WTC11 (cell line): ENCODE data around the gene CDK8. TPM values are rescaled to one million over a fixed set of nuclear protein-coding genes. Genes with fewer than 3 reads are reported as not detected.

Experiments
- ATAC-seq: fragments of 200-7000 bp; cut with Tn5 transposase; 2 replicates; pipeline ENCODE4 v1.10.0; 2021; ENCODE audit warnings: mild to moderate bottlenecking, moderate library complexity
- CTCF ChIA-PET: fragments of 300-600 bp; sonication (Branson Sonifier 250); formaldehyde crosslinking; loops from one replicate; lab custom pipeline; 2021; ENCODE audit warnings: antibody characterized with exemption; lab: Charles Lee
- POLR2A ChIA-PET: fragments of 350-600 bp; sonication (Branson Sonifier 250); formaldehyde crosslinking; loops from one replicate; lab custom pipeline; 2021; ENCODE audit warnings: antibody characterized with exemption; lab: Charles Lee
- DNase-seq: peaks from one replicate; pipeline ENCODE4 v3.0.0; 2021; ENCODE audit warnings: low spot score
- H3K27ac Mint-ChIP-seq: 2 replicates; pipeline ENCODE4 v1.8.0; 2021; ENCODE audit warnings: mixed read lengths
- H3K27me3 Mint-ChIP-seq: 2 replicates; pipeline ENCODE4 v1.8.0; 2021; ENCODE audit warnings: low read depth, mild to moderate bottlenecking, moderate library complexity, mixed read lengths
- H3K36me3 Mint-ChIP-seq: 2 replicates; pipeline ENCODE4 v1.8.0; 2021; ENCODE audit warnings: mixed read lengths
- H3K4me1 Mint-ChIP-seq: 2 replicates; pipeline ENCODE4 v1.8.0; 2022; ENCODE audit warnings: mixed read lengths
- H3K4me3 Mint-ChIP-seq: 2 replicates; pipeline ENCODE4 v1.8.0; 2021; ENCODE audit warnings: mild to moderate bottlenecking, moderate library complexity, mixed read lengths
- H3K9me3 Mint-ChIP-seq: 2 replicates; pipeline ENCODE4 v1.8.0; 2021; ENCODE audit warnings: mixed read lengths
- CBFB ChIP-seq: sonication (generic); formaldehyde crosslinking; IDR thresholded peaks from 2 replicates; pipeline ENCODE4 v1.8.1; 2022; ENCODE audit warnings: mild to moderate bottlenecking, low read depth, missing genetic modification reagents
- E2F4 ChIP-seq: sonication (generic); formaldehyde crosslinking; IDR thresholded peaks from 2 replicates; pipeline ENCODE4 v1.8.1; 2022; ENCODE audit warnings: low read depth, mild to moderate bottlenecking, moderate library complexity, missing genetic modification reagents, borderline replicate concordance
- ELF4 ChIP-seq: sonication (generic); formaldehyde crosslinking; IDR thresholded peaks from 2 replicates; pipeline ENCODE4 v1.8.1; 2022; ENCODE audit warnings: low read depth, mild to moderate bottlenecking, moderate library complexity, missing genetic modification reagents
- JUN ChIP-seq: sonication (generic); formaldehyde crosslinking; IDR thresholded peaks from 2 replicates; pipeline ENCODE4 v1.8.0; 2023; ENCODE audit warnings: mild to moderate bottlenecking, missing genetic modification reagents
- KAT7 ChIP-seq: sonication (generic); formaldehyde crosslinking; IDR thresholded peaks from 2 replicates; pipeline ENCODE4 v1.8.1; 2023; ENCODE audit warnings: missing genetic modification reagents, mild to moderate bottlenecking, borderline replicate concordance
- MYBL2 ChIP-seq: sonication (generic); formaldehyde crosslinking; IDR thresholded peaks from 2 replicates; pipeline ENCODE4 v1.8.1; 2023; ENCODE audit warnings: mild to moderate bottlenecking, moderate library complexity, missing genetic modification reagents
- NR3C1 ChIP-seq: sonication (generic); formaldehyde crosslinking; conservative IDR thresholded peaks from 2 replicates; pipeline ENCODE4 v1.8.1; 2023; ENCODE audit warnings: low read depth, mild to moderate bottlenecking, missing genetic modification reagents
- RORB ChIP-seq: fragments of 250-450 bp; sonication (Bioruptor Pico); IDR thresholded peaks from 2 replicates; pipeline ENCODE4 v1.9.0; 2021; ENCODE audit warnings: mild to moderate bottlenecking
- SP1 ChIP-seq: sonication (generic); formaldehyde crosslinking; conservative IDR thresholded peaks from 2 replicates; pipeline ENCODE4 v1.8.1; 2022; ENCODE audit warnings: missing genetic modification reagents
- USF1 ChIP-seq: sonication (generic); formaldehyde crosslinking; IDR thresholded peaks from 2 replicates; pipeline ENCODE4 v1.8.0; 2022; ENCODE audit warnings: mild to moderate bottlenecking, missing genetic modification reagents
- ZNF317 ChIP-seq: sonication (generic); formaldehyde crosslinking; IDR thresholded peaks from 2 replicates; pipeline ENCODE4 v1.8.1; 2023; ENCODE audit warnings: low read depth, mild to moderate bottlenecking, moderate library complexity, missing genetic modification reagents, borderline replicate concordance
- ZNF532 ChIP-seq: fragments of 250-450 bp; sonication (Bioruptor Pico); IDR thresholded peaks from 2 replicates; pipeline ENCODE4 v1.9.0; 2021; ENCODE audit warnings: mild to moderate bottlenecking, borderline replicate concordance
- total RNA-seq: library from RNA; stranded (reverse); gene quantifications from 3 replicates; pipeline ENCODE4 v1.2.3, GENCODE V29; 2021
- TF ChIP-seq, protein P1 (sequence below): sonication (generic); formaldehyde crosslinking; IDR thresholded peaks from 2 replicates; pipeline ENCODE4 v1.8.0; 2022; ENCODE audit warnings: missing genetic modification reagents
- TF ChIP-seq, protein P2 (sequence below): sonication (generic); formaldehyde crosslinking; IDR thresholded peaks from 2 replicates; pipeline ENCODE4 v1.8.0; 2022; ENCODE audit warnings: mild to moderate bottlenecking, missing genetic modification reagents
- TF ChIP-seq, protein P3 (sequence below): sonication (generic); formaldehyde crosslinking; IDR thresholded peaks from 2 replicates; pipeline ENCODE4 v1.8.1; 2022; ENCODE audit warnings: mild to moderate bottlenecking, missing genetic modification reagents, moderate library complexity, borderline replicate concordance

Gene CDK8
- total RNA-seq, 1 experiment from 2014 or later = 21.4 TPM

DNA sequence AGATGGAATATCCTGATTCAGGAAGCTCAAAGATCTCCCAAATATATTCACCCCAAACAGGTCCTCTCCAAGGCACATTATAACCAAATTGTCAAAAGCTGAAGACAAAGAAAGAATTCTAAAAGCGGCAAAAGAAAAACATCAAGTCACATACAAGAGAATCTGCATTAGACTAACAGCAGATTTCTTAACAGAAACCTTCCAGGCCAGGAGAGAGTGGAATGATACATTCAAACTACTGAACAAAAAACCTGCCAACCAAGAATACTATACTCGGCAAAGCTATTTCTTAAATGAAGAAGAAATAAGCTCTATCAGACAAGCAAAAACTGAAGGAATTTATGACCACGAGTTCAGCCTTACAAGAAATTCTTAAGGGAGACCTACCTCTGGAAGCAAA is 183.0 kb downstream of the CDK8 start:
- DNase-seq = no peak
- Mint-ChIP-seq H3K4me1 (no peaks in the 10 kb centered on the region), H3K36me3 (peaks cover 26% of the 10 kb centered on the region), H3K9me3 (peaks cover 42% of the 10 kb centered on the region), H3K27ac (no peak overlapping the region), H3K4me3 (no peak overlapping the region), H3K27me3 (no peaks in the 10 kb centered on the region; the same call in none of the 2 replicates)
- POLR2A ChIA-PET = no interaction called here
- TF ChIP-seq JUN = no peak
- TF ChIP-seq RORB (CRISPR knock-in tag) = no peak
- no peak for TF ChIP-seq MYBL2 (CRISPR knock-in tag)
- TF ChIP-seq, protein P1, sequence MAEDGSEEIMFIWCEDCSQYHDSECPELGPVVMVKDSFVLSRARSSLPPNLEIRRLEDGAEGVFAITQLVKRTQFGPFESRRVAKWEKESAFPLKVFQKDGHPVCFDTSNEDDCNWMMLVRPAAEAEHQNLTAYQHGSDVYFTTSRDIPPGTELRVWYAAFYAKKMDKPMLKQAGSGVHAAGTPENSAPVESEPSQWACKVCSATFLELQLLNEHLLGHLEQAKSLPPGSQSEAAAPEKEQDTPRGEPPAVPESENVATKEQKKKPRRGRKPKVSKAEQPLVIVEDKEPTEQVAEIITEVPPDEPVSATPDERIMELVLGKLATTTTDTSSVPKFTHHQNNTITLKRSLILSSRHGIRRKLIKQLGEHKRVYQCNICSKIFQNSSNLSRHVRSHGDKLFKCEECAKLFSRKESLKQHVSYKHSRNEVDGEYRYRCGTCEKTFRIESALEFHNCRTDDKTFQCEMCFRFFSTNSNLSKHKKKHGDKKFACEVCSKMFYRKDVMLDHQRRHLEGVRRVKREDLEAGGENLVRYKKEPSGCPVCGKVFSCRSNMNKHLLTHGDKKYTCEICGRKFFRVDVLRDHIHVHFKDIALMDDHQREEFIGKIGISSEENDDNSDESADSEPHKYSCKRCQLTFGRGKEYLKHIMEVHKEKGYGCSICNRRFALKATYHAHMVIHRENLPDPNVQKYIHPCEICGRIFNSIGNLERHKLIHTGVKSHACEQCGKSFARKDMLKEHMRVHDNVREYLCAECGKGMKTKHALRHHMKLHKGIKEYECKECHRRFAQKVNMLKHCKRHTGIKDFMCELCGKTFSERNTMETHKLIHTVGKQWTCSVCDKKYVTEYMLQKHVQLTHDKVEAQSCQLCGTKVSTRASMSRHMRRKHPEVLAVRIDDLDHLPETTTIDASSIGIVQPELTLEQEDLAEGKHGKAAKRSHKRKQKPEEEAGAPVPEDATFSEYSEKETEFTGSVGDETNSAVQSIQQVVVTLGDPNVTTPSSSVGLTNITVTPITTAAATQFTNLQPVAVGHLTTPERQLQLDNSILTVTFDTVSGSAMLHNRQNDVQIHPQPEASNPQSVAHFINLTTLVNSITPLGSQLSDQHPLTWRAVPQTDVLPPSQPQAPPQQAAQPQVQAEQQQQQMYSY = no peak
- TF ChIP-seq NR3C1 (CRISPR knock-in tag) = no peak
- no peak for TF ChIP-seq ZNF532 (CRISPR knock-in tag)
- no peak for TF ChIP-seq ZNF317 (CRISPR knock-in tag)
- no peak for TF ChIP-seq USF1 (CRISPR knock-in tag)
- ATAC-seq = no peak
- CTCF ChIA-PET = no interaction called here

GRCh38 chr13:26440111-26440510 is 186.2 kb downstream of the CDK8 start:
- CTCF ChIA-PET = interaction anchor here (1.1 kb wide), 1 partner anchor 56 kb away, joined by 3 read pairs; no protein-coding TSS in a partner anchor

More at GRCh38 chr13:26440111-26440510, 186.2 kb downstream of the CDK8 start:
- Mint-ChIP-seq H3K27me3 (no peaks in the 10 kb centered on the region; the same call in none of the 2 replicates), H3K4me1 (no peaks in the 10 kb centered on the region), H3K4me3 (no peak overlapping the region), H3K36me3 (peaks cover 26% of the 10 kb centered on the region), H3K27ac (no peak overlapping the region)
- POLR2A ChIA-PET = no interaction called here
- no peak for DNase-seq
- ATAC-seq = no peak
- TF ChIP-seq SP1 (no peak), KAT7 (CRISPR knock-in tag) (no peak), CBFB (CRISPR knock-in tag) (no peak), ELF4 (no peak), E2F4 (CRISPR knock-in tag) (no peak)
- TF ChIP-seq, protein P2, sequence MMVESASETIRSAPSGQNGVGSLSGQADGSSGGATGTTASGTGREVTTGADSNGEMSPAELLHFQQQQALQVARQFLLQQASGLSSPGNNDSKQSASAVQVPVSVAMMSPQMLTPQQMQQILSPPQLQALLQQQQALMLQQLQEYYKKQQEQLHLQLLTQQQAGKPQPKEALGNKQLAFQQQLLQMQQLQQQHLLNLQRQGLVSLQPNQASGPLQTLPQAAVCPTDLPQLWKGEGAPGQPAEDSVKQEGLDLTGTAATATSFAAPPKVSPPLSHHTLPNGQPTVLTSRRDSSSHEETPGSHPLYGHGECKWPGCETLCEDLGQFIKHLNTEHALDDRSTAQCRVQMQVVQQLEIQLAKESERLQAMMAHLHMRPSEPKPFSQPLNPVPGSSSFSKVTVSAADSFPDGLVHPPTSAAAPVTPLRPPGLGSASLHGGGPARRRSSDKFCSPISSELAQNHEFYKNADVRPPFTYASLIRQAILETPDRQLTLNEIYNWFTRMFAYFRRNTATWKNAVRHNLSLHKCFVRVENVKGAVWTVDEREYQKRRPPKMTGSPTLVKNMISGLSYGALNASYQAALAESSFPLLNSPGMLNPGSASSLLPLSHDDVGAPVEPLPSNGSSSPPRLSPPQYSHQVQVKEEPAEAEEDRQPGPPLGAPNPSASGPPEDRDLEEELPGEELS = no peak
- TF ChIP-seq, protein P3, sequence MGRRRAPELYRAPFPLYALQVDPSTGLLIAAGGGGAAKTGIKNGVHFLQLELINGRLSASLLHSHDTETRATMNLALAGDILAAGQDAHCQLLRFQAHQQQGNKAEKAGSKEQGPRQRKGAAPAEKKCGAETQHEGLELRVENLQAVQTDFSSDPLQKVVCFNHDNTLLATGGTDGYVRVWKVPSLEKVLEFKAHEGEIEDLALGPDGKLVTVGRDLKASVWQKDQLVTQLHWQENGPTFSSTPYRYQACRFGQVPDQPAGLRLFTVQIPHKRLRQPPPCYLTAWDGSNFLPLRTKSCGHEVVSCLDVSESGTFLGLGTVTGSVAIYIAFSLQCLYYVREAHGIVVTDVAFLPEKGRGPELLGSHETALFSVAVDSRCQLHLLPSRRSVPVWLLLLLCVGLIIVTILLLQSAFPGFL (CRISPR knock-in tag) = no peak
- TF ChIP-seq, all 79 proteins: peak for 0
- peaks cover 34% of the 10 kb centered on the region for H3K9me3 Mint-ChIP-seq
